ENCODE data around the gene RASA3. TPM values are rescaled to one million over a fixed set of nuclear protein-coding genes. Genes with fewer than 3 reads are reported as not detected.

RASA3 gene
- polyA plus RNA-seq, 1 experiment: 31.4 TPM

GRCh38 chr13:114166381-114167131 lies 34.1 kb upstream of the RASA3 start:
- DNase-seq (ENCODE audit: low read depth): no peak
- Histone ChIP-seq H3K36me3 (ENCODE audit: control insufficient read depth, insufficient read depth, low read length) (no peaks in the 10 kb centered on the region), H3K27me3 (ENCODE audit: control insufficient read depth, insufficient read depth, low read length) (peaks cover 20% of the 10 kb centered on the region), H3K4me3 (ENCODE audit: low read depth, low read length) (no peak overlapping the region)
- no peak for TF ChIP-seq CTCF (IDR thresholded peaks at IDR 0.05; ENCODE audit: insufficient read depth, low read depth, low read length)
- ChIA-PET CTCF (no interaction called here), POLR2A (no interaction called here)

GRCh38 chr13:114164681-114165429 lies 32.4 kb upstream of the RASA3 start:
- TF ChIP-seq CTCF (IDR thresholded peaks at IDR 0.05; ENCODE audit: insufficient read depth, low read depth, low read length): no peak
- DNase-seq (ENCODE audit: low read depth): no peak
- H3K4me3 ChIP-seq (ENCODE audit: low read depth, low read length): no peak overlapping the region
- H3K27me3 ChIP-seq (ENCODE audit: control insufficient read depth, insufficient read depth, low read length): peaks cover 23% of the 10 kb centered on the region
- CTCF ChIA-PET: interaction anchor here (1.3 kb wide), 1 partner anchor 11 kb away, joined by 3 read pairs; no protein-coding TSS in a partner anchor
- POLR2A ChIA-PET: no interaction called here
- no peaks in the 10 kb centered on the region for H3K36me3 ChIP-seq (ENCODE audit: control insufficient read depth, insufficient read depth, low read length)

- no peak for TF ChIP-seq CTCF (IDR thresholded peaks at IDR 0.05; ENCODE audit: insufficient read depth, low read depth, low read length)
- DNase-seq (ENCODE audit: low read depth): no peak
- POLR2A ChIA-PET: interaction anchor here (0.6 kb wide), 1 partner anchor 33 kb away, joined by 5 read pairs; no protein-coding TSS in a partner anchor
- H3K4me3 ChIP-seq (ENCODE audit: low read depth, low read length): no peak overlapping the region
- H3K27me3 ChIP-seq (ENCODE audit: control insufficient read depth, insufficient read depth, low read length): peaks cover 23% of the 10 kb centered on the region
- no peaks in the 10 kb centered on the region for H3K36me3 ChIP-seq (ENCODE audit: control insufficient read depth, insufficient read depth, low read length)
- CTCF ChIA-PET: no interaction called here
These were observed 31.6 kb upstream of the RASA3 start for GRCh38 chr13:114164053-114164452.

- Histone ChIP-seq H3K27me3 (ENCODE audit: control insufficient read depth, insufficient read depth, low read length) (peaks cover 22% of the 10 kb centered on the region), H3K4me3 (ENCODE audit: low read depth, low read length) (no peak overlapping the region), H3K36me3 (ENCODE audit: control insufficient read depth, insufficient read depth, low read length) (no peaks in the 10 kb centered on the region)
- CTCF ChIA-PET: interaction anchor here (0.9 to 1.6 kb wide), 3 partner anchors 15 to 65 kb away, joined by 3 read pairs; no protein-coding TSS in a partner anchor
- DNase-seq (ENCODE audit: low read depth): no peak
- POLR2A ChIA-PET: no interaction called here
- no peak for TF ChIP-seq CTCF (IDR thresholded peaks at IDR 0.05; ENCODE audit: insufficient read depth, low read depth, low read length)
These were observed 30.1 kb upstream of the RASA3 start for GRCh38 chr13:114162533-114162922.

Measured in BJ (cell line).